HG02678 (cell line): ENCODE results near the gene TUFT1.

Experiments
- ATAC-seq: cut with Tn5 transposase; IDR thresholded peaks from one replicate; pipeline ENCODE4 v1.9.1; 2021; ENCODE audit warnings: mild to moderate bottlenecking, moderate library complexity; ENCODE audit not compliant: unreplicated experiment

TUFT1 gene

GRCh38 chr1:151535326-151536271, 4.5 kb upstream of the TUFT1 start:
- ATAC-seq, result no peak

- no peak for ATAC-seq
Measured at GRCh38 chr1:151536499-151536898, 3.6 kb upstream of the TUFT1 start.

- ATAC-seq, result no peak
Measured at GRCh38 chr1:151537112-151537511, 3.0 kb upstream of the TUFT1 start.

DNA sequence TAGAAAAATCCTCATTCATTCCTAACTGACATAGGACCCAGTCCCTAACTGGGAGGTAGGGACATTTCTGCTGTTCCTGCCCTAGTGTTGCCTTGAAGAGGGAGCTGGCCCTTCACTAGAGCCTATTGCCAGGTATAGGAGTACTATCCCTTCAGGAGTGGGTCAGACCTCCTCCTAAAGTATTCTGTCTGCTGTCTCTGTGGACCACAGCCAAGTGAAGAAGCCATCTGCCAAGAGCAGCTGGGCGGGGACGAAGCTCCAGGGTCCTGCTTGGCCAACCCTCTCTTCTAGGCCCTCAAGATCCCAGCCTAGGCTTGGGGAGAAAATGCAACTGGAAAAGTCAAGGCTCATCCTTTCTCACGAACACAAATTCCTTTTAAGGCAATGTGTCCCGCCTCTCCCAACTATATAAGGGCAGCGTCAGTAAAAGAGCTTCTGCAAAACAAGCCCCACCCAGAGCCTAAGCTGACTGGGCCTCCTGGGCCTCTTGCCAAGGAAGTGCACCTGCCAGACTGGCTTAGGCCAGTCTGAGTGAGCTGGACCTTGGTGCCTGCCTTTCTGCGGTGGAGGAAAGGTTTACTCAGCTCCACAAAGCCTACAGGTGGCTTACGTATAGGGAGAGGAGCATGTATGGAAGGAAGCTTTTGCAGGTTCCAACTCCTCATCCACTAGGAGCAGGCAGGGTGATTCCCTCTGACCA, 638 bp upstream of the TUFT1 start:
- ATAC-seq, result peak; percentile 39

GRCh38 chr1:151540982-151541377, 871 bp downstream of the TUFT1 start:
- no peak for ATAC-seq

DNA sequence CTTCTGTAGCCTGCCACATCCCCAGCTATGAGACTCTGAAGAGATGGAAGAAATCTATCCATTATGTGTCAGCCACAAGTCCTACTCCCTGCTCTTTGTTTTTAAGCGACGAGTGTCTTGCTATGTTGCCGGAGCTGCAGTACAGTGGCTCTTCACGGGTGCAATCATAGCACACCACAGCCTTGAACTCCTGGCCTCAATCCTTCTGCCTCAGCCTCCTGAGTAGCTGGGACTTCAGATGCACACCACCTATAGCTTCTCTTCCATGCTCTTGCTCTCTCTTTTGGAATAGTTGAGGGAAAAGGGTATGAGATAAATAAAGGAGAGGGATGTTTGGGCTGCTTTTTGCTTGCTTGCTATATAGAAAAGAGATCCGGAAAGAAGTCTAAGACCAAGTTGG, 1.6 kb downstream of the TUFT1 start:
- no peak for ATAC-seq

DNA sequence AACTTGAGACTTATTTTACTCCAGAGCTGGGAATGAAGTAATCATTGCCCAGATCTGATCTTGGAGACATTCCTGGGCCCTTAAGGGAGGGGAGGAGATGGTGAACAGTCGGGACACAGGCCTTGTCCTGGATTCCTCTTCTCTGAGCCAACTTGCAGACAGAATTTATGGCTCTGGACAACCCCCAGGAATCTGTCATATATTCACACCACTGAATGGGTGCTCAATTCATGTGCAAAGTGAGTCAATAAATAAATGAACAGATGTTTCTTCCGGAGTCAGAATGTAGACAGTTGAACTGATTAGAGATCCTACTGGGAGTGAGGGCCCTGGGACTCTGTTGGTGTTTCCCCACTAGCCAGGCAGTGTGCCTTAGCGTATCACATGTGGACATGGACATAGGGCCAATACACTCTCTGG, 2.6 kb downstream of the TUFT1 start:
- no peak for ATAC-seq

DNA sequence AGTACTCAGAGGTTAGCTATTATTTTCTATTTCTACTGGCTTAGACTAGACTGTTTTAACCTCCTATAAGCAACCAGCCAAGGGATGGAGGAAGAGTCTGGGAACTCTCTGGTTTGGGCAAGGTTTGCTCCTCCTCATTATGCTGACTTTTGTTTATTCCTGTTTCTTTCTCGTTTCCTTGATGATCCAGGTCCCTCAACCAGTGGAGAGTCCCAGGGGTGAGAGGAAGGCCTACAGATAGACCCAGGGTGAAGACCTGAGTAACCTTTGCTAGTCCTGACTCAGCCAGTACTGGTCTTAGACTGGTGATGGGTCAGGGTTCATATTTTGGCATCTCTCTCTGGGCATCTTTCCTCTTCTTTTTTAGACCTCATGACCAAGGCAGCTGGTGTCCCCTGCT, 5.4 kb downstream of the TUFT1 start:
- ATAC-seq, result no peak

GRCh38 chr1:151546011-151546925, 6.2 kb downstream of the TUFT1 start:
- ATAC-seq, result no peak

DNA sequence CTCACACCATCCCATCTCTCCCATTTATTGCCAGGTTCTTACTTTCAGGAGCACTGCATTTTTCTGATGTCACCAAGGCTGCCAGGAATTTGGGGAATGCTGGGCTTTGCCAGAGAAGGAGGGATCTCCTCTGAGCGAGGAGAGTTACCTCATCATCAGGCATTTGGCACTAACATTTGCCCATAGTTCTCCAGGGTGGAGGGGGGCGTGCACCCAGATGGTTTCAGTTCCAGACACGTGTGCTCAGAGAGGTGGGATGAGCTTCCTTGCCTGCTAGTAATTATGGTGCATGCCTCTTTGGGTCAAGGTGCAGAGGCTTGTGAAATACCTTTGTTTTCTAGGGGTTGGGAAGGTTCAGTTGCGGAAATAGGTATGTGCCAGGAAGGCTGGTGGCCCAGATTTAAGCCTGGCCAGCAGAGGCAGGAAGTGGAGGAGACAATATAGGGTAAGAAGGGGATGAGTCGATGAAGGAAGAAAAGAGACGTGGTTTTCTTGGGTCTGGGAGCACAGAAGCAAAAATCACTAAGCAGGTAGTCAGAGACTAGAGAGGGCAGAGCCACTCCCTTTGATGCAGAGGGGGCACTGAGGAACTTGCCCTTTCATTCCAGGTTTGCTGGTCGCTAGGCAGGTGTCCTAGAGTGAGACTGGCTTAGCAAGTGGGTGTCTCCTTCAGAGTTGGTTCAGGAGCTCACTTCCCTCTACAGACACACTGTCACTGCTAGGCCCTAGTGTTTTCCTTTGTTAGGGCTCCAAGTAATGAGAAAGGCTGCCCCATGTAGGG, 7.2 kb downstream of the TUFT1 start:
- ATAC-seq, result no peak

DNA sequence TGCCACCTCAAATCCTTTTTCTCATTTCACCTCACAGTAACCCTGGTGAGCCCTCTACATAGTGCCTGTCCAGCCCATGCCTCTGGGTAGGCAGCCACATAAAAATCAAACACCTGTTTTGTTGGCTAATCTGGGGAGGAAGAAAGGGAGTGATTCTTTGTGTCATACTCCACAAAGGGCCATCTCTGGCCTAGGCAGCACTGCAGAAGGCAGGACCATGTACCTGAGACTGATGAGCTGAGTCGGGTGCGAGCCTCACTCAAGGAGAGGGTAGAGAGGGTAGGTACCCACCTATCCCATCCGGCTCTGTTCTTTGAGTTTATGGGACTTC, 7.8 kb downstream of the TUFT1 start:
- no peak for ATAC-seq

DNA sequence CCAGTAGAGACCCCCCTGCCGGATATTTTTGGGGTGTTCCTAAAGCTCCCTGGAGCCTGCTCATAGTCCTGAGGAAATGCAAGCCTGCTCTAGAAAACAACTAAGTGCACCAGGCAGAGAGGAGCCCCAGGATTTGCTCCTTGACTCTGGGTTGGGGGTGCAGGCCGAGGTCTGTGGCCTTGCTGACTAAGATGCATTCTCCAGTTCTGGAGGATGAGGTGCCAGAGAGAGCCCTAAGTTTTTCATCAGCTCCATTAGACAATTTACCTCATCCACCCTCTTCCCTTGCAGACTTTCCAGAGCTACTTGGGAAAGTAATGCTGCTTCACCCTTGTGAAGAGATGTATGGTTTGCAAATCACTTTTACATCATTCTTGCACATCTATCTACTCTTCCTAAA, 9.1 kb downstream of the TUFT1 start:
- ATAC-seq, result no peak

DNA sequence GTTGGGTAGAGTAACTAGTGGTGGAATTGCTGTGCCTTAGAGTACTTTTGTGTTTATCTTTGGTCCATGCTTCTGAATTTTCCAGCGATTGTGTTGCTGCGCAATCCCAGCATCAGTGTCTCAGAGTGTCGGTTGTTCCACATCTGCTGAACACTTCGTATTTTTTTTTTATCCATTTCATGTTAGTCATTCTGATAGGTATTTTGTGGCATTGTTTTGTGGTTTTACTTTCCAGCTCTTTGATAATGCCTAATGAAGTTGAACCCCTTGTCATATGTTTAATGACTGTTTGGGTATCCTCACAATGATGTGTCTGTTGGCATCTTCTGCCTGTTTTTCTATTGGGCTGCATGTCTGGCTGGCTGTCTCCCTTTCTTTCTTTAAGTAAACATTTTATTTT, 13.6 kb downstream of the TUFT1 start:
- ATAC-seq, result no peak

DNA sequence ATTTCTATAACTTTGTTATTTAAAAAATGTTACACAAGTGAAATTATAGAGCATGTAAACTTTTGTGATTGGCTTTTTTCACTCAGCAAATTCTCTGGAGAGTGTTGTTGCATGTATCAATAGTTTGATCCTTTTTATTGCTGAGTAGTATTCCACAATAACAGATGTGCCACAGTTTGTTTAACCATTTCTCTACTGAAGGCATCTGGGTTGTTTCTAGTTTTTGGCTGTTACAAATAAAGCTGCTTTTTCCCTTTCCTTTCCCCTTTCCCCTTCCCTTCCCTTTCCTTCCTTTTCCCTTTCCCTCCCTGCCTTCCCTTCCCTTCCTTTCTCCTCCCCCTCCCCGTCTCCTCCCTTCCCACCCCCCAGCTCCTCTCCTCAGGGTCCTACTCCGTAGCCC, 15.9 kb downstream of the TUFT1 start:
- ATAC-seq, result no peak

- no peak for ATAC-seq
Measured at GRCh38 chr1:151562661-151563060, 22.6 kb downstream of the TUFT1 start.

DNA sequence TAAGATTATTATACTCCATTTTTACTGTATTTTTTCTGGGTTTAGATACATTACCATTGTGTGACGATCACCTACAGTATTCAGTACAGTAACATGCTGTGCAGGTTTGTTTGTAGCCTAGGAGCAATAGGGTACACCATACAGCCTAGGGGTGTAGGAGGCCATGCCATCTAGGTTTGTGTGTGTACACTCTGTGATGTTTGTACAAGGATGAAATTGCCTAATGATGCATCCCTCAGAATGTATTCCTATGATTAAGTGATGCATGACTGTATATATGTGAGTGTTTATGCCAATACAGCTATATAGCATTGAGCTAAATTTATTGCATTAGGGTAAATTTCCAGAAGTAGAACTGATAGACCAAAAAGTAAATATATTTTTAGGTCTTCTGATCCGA, 23.3 kb downstream of the TUFT1 start:
- no peak for ATAC-seq

DNA sequence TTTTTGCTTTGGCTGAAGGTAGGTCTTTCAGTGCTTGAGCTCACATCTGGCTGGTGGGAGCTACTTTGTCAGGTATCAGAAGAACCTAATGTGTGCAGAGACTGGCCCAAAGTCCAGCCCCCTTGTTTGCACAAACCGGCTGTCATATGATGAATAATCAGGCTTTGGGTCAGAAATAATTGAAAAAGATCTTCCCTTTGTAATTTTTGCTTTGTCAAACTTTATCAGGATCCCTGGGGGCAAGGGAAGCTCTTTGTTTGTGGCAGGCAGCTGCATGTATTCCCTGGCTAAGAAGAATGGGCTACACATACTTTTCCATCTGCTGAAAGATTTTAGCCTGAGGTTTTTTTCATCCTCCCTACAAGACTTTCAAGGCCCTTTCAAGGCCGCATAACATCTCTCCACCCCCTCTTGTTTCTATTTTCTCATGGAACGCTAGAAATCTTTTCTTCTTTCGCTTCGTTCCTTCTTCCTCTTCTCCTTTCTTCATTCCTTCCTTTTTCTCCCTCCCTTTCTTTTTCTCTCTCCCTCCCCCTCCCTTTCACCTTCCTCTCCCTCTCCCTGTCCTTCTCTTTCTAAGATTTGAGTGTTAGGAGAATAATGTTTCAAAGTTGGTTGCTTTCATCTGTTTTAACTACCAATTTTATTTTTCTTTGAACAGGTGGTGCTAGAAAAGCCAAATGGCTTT, 25.5 kb downstream of the TUFT1 start:
- no peak for ATAC-seq

DNA sequence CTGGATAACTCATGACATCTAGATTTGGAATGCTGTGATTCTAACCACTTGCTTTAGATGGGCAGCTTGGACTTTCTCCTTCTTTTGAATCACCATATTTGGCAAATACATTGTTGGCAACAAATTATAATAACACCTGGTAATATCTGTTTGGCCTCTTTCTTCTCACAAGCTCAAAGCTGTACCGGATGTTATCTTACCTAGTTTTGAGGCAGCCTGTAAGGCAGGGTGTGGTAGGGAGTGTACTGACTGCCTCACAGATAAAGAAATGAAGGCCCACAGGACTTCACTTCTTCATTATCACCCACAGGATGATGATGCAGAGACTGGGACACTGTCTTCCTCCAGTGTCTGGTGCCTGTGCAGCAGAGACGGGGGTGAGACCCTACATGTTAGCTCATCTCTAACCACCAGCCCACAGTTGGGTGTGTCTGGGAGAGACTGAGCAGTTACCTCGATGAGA, 28.5 kb downstream of the TUFT1 start:
- ATAC-seq, result no peak

DNA sequence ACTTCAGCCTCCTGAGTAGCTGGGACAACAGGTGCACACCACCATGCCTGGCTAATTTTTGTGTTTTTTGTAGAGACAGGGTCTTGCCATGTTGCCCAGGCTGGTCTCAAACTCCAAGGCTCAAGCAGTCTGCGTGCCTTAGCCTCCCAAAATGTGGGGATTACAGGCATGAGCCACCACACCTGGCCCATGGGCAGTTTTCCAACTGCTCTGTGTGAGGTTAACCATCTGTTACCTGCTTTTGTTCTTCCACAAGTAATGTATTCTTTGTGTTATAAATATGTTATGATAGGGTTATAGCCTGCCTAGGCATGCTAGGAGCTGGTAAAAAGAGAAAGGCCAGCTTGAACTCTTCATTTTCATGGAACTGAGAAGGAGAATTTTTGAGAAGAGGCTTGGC, 30.7 kb downstream of the TUFT1 start:
- ATAC-seq, result no peak
